Measurements from ENCODE around the gene FOXS1. TPM values are rescaled to one million over a fixed set of nuclear protein-coding genes. Genes with fewer than 3 reads are reported as not detected.
"Not testable (repeated sequence)": the region's sequence is repeated elsewhere in the genome, so short reads cannot be mapped to it uniquely, and the experiment has no call there.

The FOXS1 gene
- total RNA-seq, 1 donor from 2014 or later: 21.8 TPM

- no peaks in the 10 kb centered on the region for H3K36me3 ChIP-seq
- H3K4me1 ChIP-seq: peaks cover 33 to 54% of the 10 kb centered on the region in 2 donors
- peak overlapping the region; percentile 88 to 91 for H3K27ac ChIP-seq
- intact Hi-C loops (cut with DNase I): loop anchor here (5.0 kb wide), 1 partner anchor 154 kb away; no protein-coding TSS in a partner anchor
- no peaks in the 10 kb centered on the region for H3K9me3 ChIP-seq
- no peaks in the 10 kb centered on the region for H3K27me3 ChIP-seq
- no peak overlapping the region for H3K4me3 ChIP-seq
- DNase-seq (ENCODE audit: low spot score in 2 of 2): no peak
- TF ChIP-seq, protein P1, sequence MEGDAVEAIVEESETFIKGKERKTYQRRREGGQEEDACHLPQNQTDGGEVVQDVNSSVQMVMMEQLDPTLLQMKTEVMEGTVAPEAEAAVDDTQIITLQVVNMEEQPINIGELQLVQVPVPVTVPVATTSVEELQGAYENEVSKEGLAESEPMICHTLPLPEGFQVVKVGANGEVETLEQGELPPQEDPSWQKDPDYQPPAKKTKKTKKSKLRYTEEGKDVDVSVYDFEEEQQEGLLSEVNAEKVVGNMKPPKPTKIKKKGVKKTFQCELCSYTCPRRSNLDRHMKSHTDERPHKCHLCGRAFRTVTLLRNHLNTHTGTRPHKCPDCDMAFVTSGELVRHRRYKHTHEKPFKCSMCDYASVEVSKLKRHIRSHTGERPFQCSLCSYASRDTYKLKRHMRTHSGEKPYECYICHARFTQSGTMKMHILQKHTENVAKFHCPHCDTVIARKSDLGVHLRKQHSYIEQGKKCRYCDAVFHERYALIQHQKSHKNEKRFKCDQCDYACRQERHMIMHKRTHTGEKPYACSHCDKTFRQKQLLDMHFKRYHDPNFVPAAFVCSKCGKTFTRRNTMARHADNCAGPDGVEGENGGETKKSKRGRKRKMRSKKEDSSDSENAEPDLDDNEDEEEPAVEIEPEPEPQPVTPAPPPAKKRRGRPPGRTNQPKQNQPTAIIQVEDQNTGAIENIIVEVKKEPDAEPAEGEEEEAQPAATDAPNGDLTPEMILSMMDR (IDR thresholded peaks at IDR 0.05): no peak
Observed at GRCh38 chr20:31816221-31816620, 29.2 kb downstream of the FOXS1 start.

DNA sequence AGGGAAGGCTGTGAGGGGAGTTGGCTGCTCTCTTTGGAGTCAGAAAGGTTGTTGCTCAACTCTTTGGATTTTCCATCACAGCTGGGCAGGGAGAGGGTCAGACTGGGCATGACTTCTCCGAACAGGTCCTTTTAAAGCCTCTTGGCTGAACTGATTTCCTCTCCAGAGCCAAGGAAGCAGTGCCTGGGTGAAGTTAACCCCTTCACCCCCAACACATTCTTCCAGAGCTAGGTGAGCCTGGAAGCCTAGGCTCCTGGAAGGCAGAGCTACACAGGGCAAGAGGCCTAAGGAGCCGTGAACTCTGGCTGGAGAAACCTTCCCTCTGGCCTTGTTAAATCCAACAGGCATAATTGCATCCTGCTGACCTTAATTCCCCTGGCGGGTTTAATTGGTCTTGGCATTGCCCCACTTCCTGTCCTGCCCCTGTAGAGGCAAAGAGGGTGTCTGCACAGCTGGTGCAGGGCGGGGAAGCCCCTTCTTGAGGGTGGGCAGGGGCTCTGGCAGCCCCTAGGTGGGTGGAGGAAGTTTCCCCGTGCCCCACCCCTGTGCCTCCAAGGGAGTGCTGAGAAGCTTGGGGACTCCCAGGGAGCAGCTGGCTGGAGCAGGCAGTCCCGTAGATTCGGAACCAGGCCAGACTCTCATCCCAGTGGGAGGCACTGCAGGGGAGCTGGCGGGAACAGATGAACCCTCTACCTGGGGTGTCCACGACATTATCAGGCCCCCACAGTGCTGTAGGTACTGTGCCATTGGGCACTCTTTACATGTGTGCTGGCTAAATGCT is 29.8 kb downstream of the FOXS1 start:
- Histone ChIP-seq H3K36me3 (no peaks in the 10 kb centered on the region), H3K27ac (peak overlapping the region; percentile 88 to 91), H3K9me3 (no peaks in the 10 kb centered on the region), H3K27me3 (no peaks in the 10 kb centered on the region), H3K4me1 (peaks cover 39 to 60% of the 10 kb centered on the region in 2 donors), H3K4me3 (peak overlapping the region in 1 of 2 donors; percentile 7)
- DNase-seq (ENCODE audit: low spot score in 2 of 2): peak in 1 of 2 donors; percentile 84
- TF ChIP-seq, protein P1 (IDR thresholded peaks at IDR 0.05): no peak
- intact Hi-C loops (cut with DNase I): loop anchor here (5.0 kb wide), 1 partner anchor 153 kb away; no protein-coding TSS in a partner anchor

DNA sequence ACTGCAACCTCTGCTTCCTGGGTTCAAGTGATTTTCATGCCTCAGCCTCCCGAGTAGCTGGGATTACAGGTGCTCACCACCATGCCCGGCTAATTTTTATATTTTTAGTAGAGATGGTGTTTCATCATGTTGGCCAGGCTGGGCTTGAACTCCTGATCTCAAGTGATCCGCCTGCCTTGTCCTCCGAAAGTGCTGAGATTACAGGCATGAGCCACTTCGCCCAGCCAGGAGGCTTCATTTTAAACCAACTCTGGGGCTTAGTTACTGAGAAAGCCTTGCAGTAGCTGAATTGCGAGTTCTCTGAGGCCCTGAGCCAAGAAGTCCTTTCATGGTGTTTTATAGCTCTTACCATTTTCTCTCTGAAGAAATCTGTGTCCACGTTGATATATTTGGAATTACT is 31.3 kb downstream of the FOXS1 start:
- intact Hi-C loops (cut with DNase I): loop anchor here (5.0 kb wide), 1 partner anchor 252 kb away; no protein-coding TSS in a partner anchor
- not testable (repeated sequence) for DNase-seq (ENCODE audit: low spot score in 2 of 2); H3K36me3 ChIP-seq; H3K4me3 ChIP-seq; H3K27me3 ChIP-seq; H3K9me3 ChIP-seq
- Histone ChIP-seq H3K27ac (peak overlapping the region; percentile 88 to 91), H3K4me1 (peaks cover 37 to 67% of the 10 kb centered on the region in 2 donors)

DNA sequence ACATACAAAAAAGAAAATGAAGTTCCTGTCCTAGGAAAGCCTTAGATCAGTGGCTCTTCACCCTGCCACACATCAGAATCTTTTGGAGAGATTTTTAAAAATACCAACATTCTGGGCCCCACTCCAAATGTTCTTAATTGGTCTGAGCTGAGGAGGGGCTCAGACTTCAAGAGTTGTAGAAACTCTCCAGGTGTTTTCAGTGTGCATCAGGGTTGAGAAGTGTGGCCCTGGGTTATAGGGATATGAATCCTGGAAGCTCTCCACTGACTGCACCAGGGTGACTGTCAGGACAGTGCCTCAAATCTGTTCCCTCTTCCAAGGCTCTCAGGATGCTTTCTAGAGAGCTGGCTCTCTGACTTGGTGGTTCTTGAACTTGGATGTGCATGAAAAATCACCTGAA is 31.8 kb downstream of the FOXS1 start:
- Histone ChIP-seq H3K36me3 (no peaks in the 10 kb centered on the region), H3K9me3 (no peaks in the 10 kb centered on the region), H3K4me1 (peaks cover 36 to 68% of the 10 kb centered on the region in 2 donors), H3K27ac (peak overlapping the region; percentile 88 to 91), H3K4me3 (no peak overlapping the region), H3K27me3 (no peaks in the 10 kb centered on the region)
- intact Hi-C loops (cut with DNase I): loop anchor here (5.0 kb wide), 1 partner anchor 251 kb away; no protein-coding TSS in a partner anchor
- DNase-seq (ENCODE audit: low spot score in 2 of 2): no peak
- TF ChIP-seq, protein P1 (IDR thresholded peaks at IDR 0.05): no peak

- DNase-seq (ENCODE audit: low spot score in 2 of 2): no peak
- TF ChIP-seq, protein P1 (IDR thresholded peaks at IDR 0.05): no peak
- no peaks in the 10 kb centered on the region for H3K9me3 ChIP-seq
- no peaks in the 10 kb centered on the region for H3K36me3 ChIP-seq
- peak overlapping the region; percentile 88 to 91 for H3K27ac ChIP-seq
- peaks cover 36 to 79% of the 10 kb centered on the region in 2 donors for H3K4me1 ChIP-seq
- intact Hi-C loops (cut with DNase I): loop anchor here (5.0 kb wide), 1 partner anchor 250 kb away; no protein-coding TSS in a partner anchor
- H3K4me3 ChIP-seq: no peak overlapping the region
- no peaks in the 10 kb centered on the region for H3K27me3 ChIP-seq
Observed at GRCh38 chr20:31811796-31812728, 33.3 kb downstream of the FOXS1 start.
